Nephron (organoid): ENCODE measurements around the gene ACADS.

ENCODE experiments used
- H3K27ac Mint-ChIP-seq, 3 experiments: 2 replicates each; pipeline ENCODE4 v1.8.0; 2020; ENCODE audit warnings: mixed read lengths in 3 of 3, mild to moderate bottlenecking in 2 of 3, moderate library complexity in 1 of 3
- H3K27me3 Mint-ChIP-seq: 2 replicates; pipeline ENCODE4 v1.8.0; 2021; ENCODE audit warnings: low read depth, mild to moderate bottlenecking, moderate library complexity, mixed read lengths
- H3K36me3 Mint-ChIP-seq: 2 replicates; pipeline ENCODE4 v1.8.0; 2020; ENCODE audit warnings: low read depth, mixed read lengths
- H3K4me1 Mint-ChIP-seq: 2 replicates; pipeline ENCODE4 v1.8.0; 2020; ENCODE audit warnings: mixed read lengths
- H3K4me3 Mint-ChIP-seq, 3 experiments: 2 replicates each; pipeline ENCODE4 v1.8.0; 2020; ENCODE audit warnings: mild to moderate bottlenecking in 3 of 3, mixed read lengths in 3 of 3, moderate library complexity in 2 of 3
- H3K9me3 Mint-ChIP-seq: 2 replicates; pipeline ENCODE4 v1.8.0; 2020; ENCODE audit warnings: mixed read lengths
- TF ChIP-seq, protein P1 (sequence below), 3 experiments: fragments of 200-600 bp; sonication (generic); IDR thresholded peaks; one replicate each; pipeline ENCODE4 v1.5.0; 2021; ENCODE audit warnings: antibody characterized with exemption in 3 of 3; ENCODE audit not compliant: unreplicated experiment in 3 of 3

Gene ACADS

DNA sequence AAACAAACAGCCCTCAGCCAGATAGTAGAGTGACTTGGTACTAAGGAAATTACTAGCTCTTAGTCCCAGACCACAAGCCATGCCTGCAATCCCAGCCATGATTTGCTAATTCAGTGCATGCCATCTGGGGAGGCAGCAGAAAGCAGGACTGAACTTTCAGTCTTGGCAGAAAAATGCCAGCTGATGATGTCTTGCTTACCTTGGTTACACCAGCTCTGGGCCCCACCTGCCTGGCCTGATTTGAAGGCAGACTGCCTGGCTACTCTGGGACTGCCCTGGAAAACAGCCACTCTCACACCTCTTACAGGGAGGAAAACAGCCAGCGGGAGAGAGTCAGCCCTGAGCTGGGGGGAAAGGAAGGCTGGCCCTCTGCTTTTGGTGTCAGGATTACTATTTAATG, 20.0 kb upstream of the ACADS start:
- H3K4me3 Mint-ChIP-seq = no peak overlapping the region
- H3K4me1 Mint-ChIP-seq = peaks cover 6% of the 10 kb centered on the region
- no peaks in the 10 kb centered on the region for H3K27me3 Mint-ChIP-seq
- no peaks in the 10 kb centered on the region for H3K9me3 Mint-ChIP-seq
- H3K36me3 Mint-ChIP-seq = peaks cover 29% of the 10 kb centered on the region
- TF ChIP-seq, protein P1, sequence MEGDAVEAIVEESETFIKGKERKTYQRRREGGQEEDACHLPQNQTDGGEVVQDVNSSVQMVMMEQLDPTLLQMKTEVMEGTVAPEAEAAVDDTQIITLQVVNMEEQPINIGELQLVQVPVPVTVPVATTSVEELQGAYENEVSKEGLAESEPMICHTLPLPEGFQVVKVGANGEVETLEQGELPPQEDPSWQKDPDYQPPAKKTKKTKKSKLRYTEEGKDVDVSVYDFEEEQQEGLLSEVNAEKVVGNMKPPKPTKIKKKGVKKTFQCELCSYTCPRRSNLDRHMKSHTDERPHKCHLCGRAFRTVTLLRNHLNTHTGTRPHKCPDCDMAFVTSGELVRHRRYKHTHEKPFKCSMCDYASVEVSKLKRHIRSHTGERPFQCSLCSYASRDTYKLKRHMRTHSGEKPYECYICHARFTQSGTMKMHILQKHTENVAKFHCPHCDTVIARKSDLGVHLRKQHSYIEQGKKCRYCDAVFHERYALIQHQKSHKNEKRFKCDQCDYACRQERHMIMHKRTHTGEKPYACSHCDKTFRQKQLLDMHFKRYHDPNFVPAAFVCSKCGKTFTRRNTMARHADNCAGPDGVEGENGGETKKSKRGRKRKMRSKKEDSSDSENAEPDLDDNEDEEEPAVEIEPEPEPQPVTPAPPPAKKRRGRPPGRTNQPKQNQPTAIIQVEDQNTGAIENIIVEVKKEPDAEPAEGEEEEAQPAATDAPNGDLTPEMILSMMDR (IDR thresholded peaks at IDR 0.05; ENCODE audit: unreplicated experiment in 3 of 3) = no peak
- H3K27ac Mint-ChIP-seq = no peak overlapping the region

DNA sequence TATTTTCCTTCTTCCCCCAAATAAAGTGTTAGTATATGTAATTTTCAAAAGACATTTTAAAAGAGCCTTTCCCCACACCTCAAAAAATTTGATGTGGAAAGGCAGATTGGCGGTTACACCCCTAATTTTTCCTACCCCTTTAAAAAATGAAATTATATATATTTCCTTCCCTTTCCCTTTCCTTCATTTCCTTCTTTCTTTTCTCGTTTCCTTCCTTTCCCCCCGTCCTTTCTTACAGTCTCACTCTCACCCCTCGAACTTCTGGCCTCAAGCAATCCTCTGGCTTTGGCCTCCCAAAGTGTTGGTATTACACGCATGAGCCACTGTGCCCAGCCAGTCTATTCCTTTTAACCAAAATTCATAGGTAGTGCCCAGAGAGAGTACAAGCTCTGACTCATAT, 19.6 kb upstream of the ACADS start:
- Mint-ChIP-seq H3K4me3 (no peak overlapping the region), H3K27ac (no peak overlapping the region), H3K4me1 (peaks cover 6% of the 10 kb centered on the region), H3K9me3 (no peaks in the 10 kb centered on the region), H3K27me3 (no peaks in the 10 kb centered on the region), H3K36me3 (peaks cover 25% of the 10 kb centered on the region)
- TF ChIP-seq, protein P1 (IDR thresholded peaks at IDR 0.05; ENCODE audit: unreplicated experiment in 3 of 3) = no peak

DNA sequence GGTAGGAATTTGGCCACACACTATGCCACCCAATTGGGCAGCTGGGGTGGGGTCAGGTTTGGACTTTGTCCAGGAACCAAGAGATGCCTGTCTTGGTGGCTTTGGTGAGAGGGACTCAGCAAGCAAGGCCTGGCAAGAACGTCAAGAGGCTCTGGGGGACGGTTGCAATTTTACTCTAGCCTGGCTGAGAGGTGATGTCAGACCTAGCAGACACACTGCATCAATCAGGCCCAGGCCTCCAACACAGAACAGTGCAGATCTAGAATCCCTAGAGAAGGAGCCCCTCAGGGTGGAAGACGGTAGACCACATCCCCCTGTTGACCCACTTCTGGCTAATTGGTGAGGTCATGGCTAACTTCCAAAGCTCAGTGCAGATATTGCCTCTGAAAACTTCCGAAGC, 17.0 kb upstream of the ACADS start:
- no peaks in the 10 kb centered on the region for H3K27me3 Mint-ChIP-seq
- TF ChIP-seq, protein P1 (IDR thresholded peaks at IDR 0.05; ENCODE audit: unreplicated experiment in 3 of 3) = no peak
- no peaks in the 10 kb centered on the region for H3K9me3 Mint-ChIP-seq
- peaks cover 26% of the 10 kb centered on the region for H3K4me1 Mint-ChIP-seq
- H3K4me3 Mint-ChIP-seq = peak overlapping the region; percentile 53 to 73 (median 70)
- peaks cover 15% of the 10 kb centered on the region for H3K36me3 Mint-ChIP-seq
- peak overlapping the region in 2 of 3 experiments; percentile 52 to 59 for H3K27ac Mint-ChIP-seq

DNA sequence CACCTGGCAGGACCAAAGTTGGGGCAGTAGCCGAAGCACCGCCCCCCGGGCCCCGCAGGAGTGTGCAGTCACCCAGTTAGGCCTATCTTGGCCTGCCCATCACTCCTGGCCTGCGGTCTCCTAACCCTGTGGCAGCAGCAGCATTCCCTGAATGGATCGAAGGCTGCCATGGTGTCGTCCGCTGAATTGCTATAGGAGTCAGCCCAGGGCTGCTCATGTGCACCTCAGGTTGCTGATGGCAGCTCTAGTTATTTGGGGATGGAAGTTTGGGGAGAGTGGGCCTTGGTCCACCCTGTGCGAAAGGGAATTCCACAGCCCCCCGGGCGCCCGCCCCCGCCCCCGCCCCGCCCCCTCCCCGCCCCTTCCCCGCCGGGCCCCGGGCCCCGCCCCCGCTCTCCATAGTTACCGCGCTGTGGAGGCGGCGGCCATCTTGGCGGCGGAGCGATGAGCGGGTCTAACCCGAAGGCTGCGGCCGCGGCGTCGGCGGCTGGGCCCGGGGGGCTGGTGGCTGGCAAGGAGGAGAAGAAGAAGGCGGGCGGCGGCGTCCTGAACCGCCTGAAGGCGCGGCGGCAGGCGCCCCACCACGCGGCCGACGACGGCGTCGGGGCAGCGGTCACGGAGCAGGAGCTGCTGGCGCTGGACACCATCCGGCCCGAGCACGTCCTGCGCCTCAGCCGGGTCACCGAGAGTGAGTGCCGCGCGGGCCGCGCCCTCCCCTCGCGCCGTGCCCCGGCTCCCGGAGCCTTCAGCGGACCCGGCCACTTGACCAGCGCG, 15.4 kb upstream of the ACADS start, which contains the start of gene UNC119B:
Gene UNC119B, plus strand, starts transcription at position 428 of the 774 bp plus-strand sequence. Its CDS starts 17 bp downstream, at position 445.
- no peaks in the 10 kb centered on the region for H3K27me3 Mint-ChIP-seq
- no peaks in the 10 kb centered on the region for H3K9me3 Mint-ChIP-seq
- peaks cover 21% of the 10 kb centered on the region for H3K36me3 Mint-ChIP-seq
- peak within 1 kb of the TSS; percentile 85 to 92 (median 90) for H3K4me3 Mint-ChIP-seq
- peak within 1 kb of the TSS; percentile 77 to 84 (median 79) for H3K27ac Mint-ChIP-seq
- TF ChIP-seq, protein P1 (IDR thresholded peaks at IDR 0.05; ENCODE audit: unreplicated experiment in 3 of 3) = no peak
- H3K4me1 Mint-ChIP-seq = peaks cover 30% of the 10 kb centered on the region

DNA sequence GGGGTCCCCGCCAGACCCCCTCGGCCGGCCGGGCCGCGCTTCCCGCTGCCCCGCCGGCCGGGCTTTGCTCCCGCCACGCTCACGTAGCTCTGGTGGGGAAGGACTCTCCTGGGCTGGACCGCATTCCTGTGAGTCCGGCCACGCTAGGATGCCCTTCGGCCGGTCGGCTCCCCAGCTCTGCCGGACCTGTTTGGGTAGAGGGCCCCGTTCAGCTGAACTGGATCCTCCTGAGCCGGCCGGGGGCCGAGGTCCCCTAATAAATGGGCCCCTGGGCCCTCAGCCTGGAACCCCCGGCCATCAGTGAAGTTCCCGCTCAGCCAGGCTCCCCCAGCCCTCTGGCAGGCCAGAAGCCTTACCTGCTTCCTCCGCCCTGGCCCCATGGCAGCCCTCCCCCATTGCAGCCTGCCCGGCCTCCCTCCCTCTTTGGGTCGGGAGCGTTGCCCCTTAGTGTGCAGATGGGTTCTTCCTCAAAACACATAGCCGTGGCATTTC, 14.8 kb upstream of the ACADS start:
- Mint-ChIP-seq H3K36me3 (peaks cover 25% of the 10 kb centered on the region), H3K4me1 (peaks cover 30% of the 10 kb centered on the region), H3K27ac (peak overlapping the region; percentile 62 to 84 (median 77)), H3K27me3 (no peaks in the 10 kb centered on the region), H3K9me3 (no peaks in the 10 kb centered on the region), H3K4me3 (peak overlapping the region; percentile 85 to 92 (median 90))
- TF ChIP-seq, protein P1 (IDR thresholded peaks at IDR 0.05; ENCODE audit: unreplicated experiment in 3 of 3) = no peak
